ENCODE data around the gene BMPR1A.
"Not testable (repeated sequence)": the region's sequence is repeated elsewhere in the genome, so short reads cannot be mapped to it uniquely, and the experiment has no call there.

Gene BMPR1A

GRCh38 chr10:86730227-86730626 lies 26.2 kb upstream of the BMPR1A start:
- no peak for DNase-seq

- no peak for DNase-seq
Measured at GRCh38 chr10:86732771-86733170, 23.6 kb upstream of the BMPR1A start.

- DNase-seq, result no peak
Measured at GRCh38 chr10:86733260-86733671, 23.2 kb upstream of the BMPR1A start.

GRCh38 chr10:86734207-86734988 lies 22.0 kb upstream of the BMPR1A start:
- DNase-seq, result no peak

- DNase-seq, result not testable (repeated sequence)
Measured at GRCh38 chr10:86735278-86735677, 21.1 kb upstream of the BMPR1A start.

GRCh38 chr10:86742230-86742629 lies 14.2 kb upstream of the BMPR1A start:
- DNase-seq, result no peak

GRCh38 chr10:86744067-86744725 lies 12.2 kb upstream of the BMPR1A start:
- no peak for DNase-seq

- DNase-seq, result no peak
Measured at GRCh38 chr10:86747796-86748581, 8.4 kb upstream of the BMPR1A start.

- DNase-seq, result no peak
Measured at GRCh38 chr10:86749854-86750253, 6.6 kb upstream of the BMPR1A start.

- no peak for DNase-seq
Measured at GRCh38 chr10:86751477-86751876, 4.9 kb upstream of the BMPR1A start.

- DNase-seq, result no peak
Measured at GRCh38 chr10:86752311-86752710, 4.1 kb upstream of the BMPR1A start.

GRCh38 chr10:86753051-86753450 lies 3.4 kb upstream of the BMPR1A start:
- DNase-seq, result no peak

- no peak for DNase-seq
Measured at GRCh38 chr10:86753638-86754434, 2.6 kb upstream of the BMPR1A start.

GRCh38 chr10:86755454-86755739 lies 1.0 kb upstream of the BMPR1A start:
- DNase-seq, result no peak

- DNase-seq, result peak; percentile 64
Measured at GRCh38 chr10:86755740-86756510, 494 bp upstream of the BMPR1A start.

GRCh38 chr10:86757113-86757972 lies 924 bp downstream of the BMPR1A start:
- peak; percentile 16 for DNase-seq

GRCh38 chr10:86758189-86759072 lies 2.0 kb downstream of the BMPR1A start:
- no peak for DNase-seq

GRCh38 chr10:86759073-86759672 lies 2.8 kb downstream of the BMPR1A start:
- DNase-seq, result no peak

GRCh38 chr10:86763404-86763803 lies 7.0 kb downstream of the BMPR1A start:
- DNase-seq, result no peak

GRCh38 chr10:86765548-86765947 lies 9.1 kb downstream of the BMPR1A start:
- DNase-seq, result no peak

Data from hematopoietic multipotent progenitor cell treated with erythropoietin and hydrocortisone succinate and interleukin-3 and kit ligand, for 8 days (in vitro differentiated cells).